HepG2 (cell line): Measurements from ENCODE around the gene HOXC12. TPM values are rescaled to one million over a fixed set of nuclear protein-coding genes. Genes with fewer than 3 reads are reported as not detected.

Experiments
- ATAC-seq: fragments of 200-7000 bp; cut with Tn5 transposase; 3 replicates; pipeline ENCODE4 v1.9.1; 2020; ENCODE audit warnings: mild to moderate bottlenecking, moderate library complexity
- BruUV-seq: library from RNA; stranded (reverse); fragments of 400-500 nt; replicated peaks from 2 replicates; lab custom pipeline; 2021; lab: Mats Ljungman, UMichigan
- CTCF ChIA-PET: fragments of 300-600 bp; formaldehyde crosslinking; extraction: SDS; loops from one replicate; lab custom pipeline; 2021; ENCODE audit warnings: low total read pairs, inconsistent platforms, low intra/inter-chr PET ratio; lab: Yijun Ruan, JAX
- POLR2A ChIA-PET: fragments of 350-600 bp; sonication (Branson Sonifier 250); formaldehyde crosslinking; loops from one replicate; lab custom pipeline; 2020; ENCODE audit warnings: antibody characterized with exemption, inconsistent platforms; lab: Yijun Ruan, JAX
- DNase-seq: peaks from one replicate; pipeline ENCODE4 v3.0.0-alpha.2; 2015; ENCODE audit warnings: low spot score
- FAIRE-seq: peaks from 3 replicates; lab custom pipeline; 2011; peaks lifted over from hg19 to GRCh38; lab: Jason Lieb, UNC
- H2AFZ ChIP-seq: one replicate; pipeline ENCODE4 v1.6.1; 2011; ENCODE audit warnings: low read length, inconsistent platforms
- H3K27ac ChIP-seq: fragments of 300-600 bp; 3 replicates; pipeline ENCODE4 v1.8.0; 2011; ENCODE audit warnings: mixed run types, mild to moderate bottlenecking, mixed read lengths, low read length, inconsistent platforms; ENCODE audit not compliant: insufficient read depth; ENCODE audit errors: extremely low read length
- H3K27me3 ChIP-seq, 2 experiments: fragments of 200-600 bp in 1 of 2; 2 replicates in 1 of 2; 3 replicates in 1 of 2; pipeline versions ENCODE4 v1.6.0 to v1.8.0; 2011; ENCODE audit warnings: low read length in 2 of 2, mild to moderate bottlenecking in 2 of 2, moderate library complexity in 2 of 2, inconsistent platforms in 1 of 2; ENCODE audit not compliant: insufficient read depth in 2 of 2, control insufficient read depth in 1 of 2
- H3K36me3 ChIP-seq, 2 experiments: fragments of 200-600 bp in 1 of 2; replicated peaks in 1 of 2; 2 replicates in 1 of 2; 3 replicates in 1 of 2; pipeline versions ENCODE4 v1.5.1 to v1.8.0; 2011; ENCODE audit warnings: low read length in 2 of 2, inconsistent platforms in 1 of 2; ENCODE audit not compliant: insufficient read depth in 2 of 2, control insufficient read depth in 1 of 2
- H3K4me1 ChIP-seq: 2 replicates; pipeline ENCODE4 v1.5.1; 2012; ENCODE audit warnings: low read length, inconsistent platforms; ENCODE audit not compliant: insufficient read depth
- H3K4me2 ChIP-seq: 2 replicates; pipeline ENCODE4 v1.6.0; 2011; ENCODE audit warnings: low read depth, low read length, inconsistent platforms
- H3K4me3 ChIP-seq, 3 experiments: fragments of 200-600 bp in 1 of 3; sonication (generic), shearing (Covaris generic) in 1 of 3; replicated peaks in 1 of 3; 2 replicates each; pipeline ENCODE4 v1.5.1; 2011 to 2016; ENCODE audit warnings: low read length in 3 of 3, inconsistent platforms in 2 of 3, low read depth in 2 of 3, mild to moderate bottlenecking in 2 of 3, control low read depth in 1 of 3, mixed read lengths in 1 of 3; ENCODE audit not compliant: insufficient read depth in 1 of 3
- H3K79me2 ChIP-seq: one replicate; pipeline ENCODE4 v1.6.1; 2011; ENCODE audit warnings: low read length, inconsistent platforms; ENCODE audit not compliant: insufficient read depth
- H3K9ac ChIP-seq: 2 replicates; pipeline ENCODE4 v1.6.0; 2011; ENCODE audit warnings: mild to moderate bottlenecking, low read depth, low read length, inconsistent platforms; ENCODE audit not compliant: insufficient read depth
- H3K9me3 ChIP-seq: 2 replicates; pipeline ENCODE4 v1.5.1; 2012; ENCODE audit warnings: mild to moderate bottlenecking, low read length
- H4K20me1 ChIP-seq: 2 replicates; pipeline ENCODE4 v1.6.0; 2011; ENCODE audit warnings: inconsistent platforms, mild to moderate bottlenecking, low read length, moderate library complexity; ENCODE audit not compliant: insufficient read depth
- CBX5 ChIP-seq: sonication (generic); formaldehyde crosslinking; IDR thresholded peaks from 2 replicates; pipeline ENCODE4 v1.4.0; 2020; ENCODE audit warnings: missing genetic modification reagents, borderline replicate concordance
- E2F2 ChIP-seq: sonication (generic); formaldehyde crosslinking; IDR thresholded peaks from 2 replicates; pipeline ENCODE4 v1.4.0; 2020; ENCODE audit warnings: missing genetic modification reagents, borderline replicate concordance
- EEA1 ChIP-seq: sonication (generic); formaldehyde crosslinking; IDR thresholded peaks from 2 replicates; pipeline ENCODE4 v1.5.1; 2020; ENCODE audit warnings: mild to moderate bottlenecking, missing genetic modification reagents, borderline replicate concordance
- ELK4 ChIP-seq: sonication (generic); formaldehyde crosslinking; IDR thresholded peaks from 2 replicates; pipeline ENCODE4 v1.9.0; 2021; ENCODE audit warnings: missing genetic modification reagents, borderline replicate concordance
- GLI4 ChIP-seq: sonication (generic); formaldehyde crosslinking; IDR thresholded peaks from 2 replicates; pipeline ENCODE4 v1.5.1; 2020; ENCODE audit warnings: missing genetic modification reagents, mild to moderate bottlenecking, moderate library complexity, borderline replicate concordance
- GZF1 ChIP-seq: sonication (generic); formaldehyde crosslinking; IDR thresholded peaks from 2 replicates; pipeline ENCODE4 v1.5.1; 2020; ENCODE audit warnings: mild to moderate bottlenecking, missing genetic modification reagents
- LCORL ChIP-seq, 2 experiments: fragments of 450-650 bp in 1 of 2; sonication (generic) in 1 of 2; formaldehyde crosslinking in 1 of 2; IDR thresholded peaks; 2 replicates each; pipeline versions ENCODE4 v1.5.0 to v1.6.1; 2017 to 2020; ENCODE audit warnings: antibody characterized with exemption in 1 of 2, missing genetic modification reagents in 1 of 2
- NFIC ChIP-seq: IDR thresholded peaks from 2 replicates; pipeline ENCODE4 v1.6.1; 2012; ENCODE audit warnings: mild to moderate bottlenecking, low read length, inconsistent platforms
- NFYB ChIP-seq: sonication (generic); formaldehyde crosslinking; IDR thresholded peaks from 2 replicates; pipeline ENCODE4 v1.4.0; 2020; ENCODE audit warnings: missing genetic modification reagents
- RBM39 ChIP-seq: fragments of 200-400 bp; formaldehyde crosslinking; IDR thresholded peaks from one replicate; pipeline ENCODE4 v1.6.1; 2018; ENCODE audit warnings: antibody characterized with exemption, mild to moderate bottlenecking, low read depth, low read length; ENCODE audit not compliant: poor library complexity, severe bottlenecking
- REXO4 ChIP-seq: sonication (generic); formaldehyde crosslinking; IDR thresholded peaks from 2 replicates; pipeline ENCODE4 v1.8.0; 2022; ENCODE audit warnings: missing genetic modification reagents, mild to moderate bottlenecking, borderline replicate concordance
- SMAD1 ChIP-seq: sonication (generic); formaldehyde crosslinking; IDR thresholded peaks from 2 replicates; pipeline ENCODE4 v1.4.0; 2020; ENCODE audit warnings: missing genetic modification reagents, low read depth, mild to moderate bottlenecking, borderline replicate concordance
- SRSF4 ChIP-seq: fragments of 200-400 bp; formaldehyde crosslinking; IDR thresholded peaks from one replicate; pipeline ENCODE4 v1.6.1; 2018; ENCODE audit warnings: mild to moderate bottlenecking, low read depth, low read length, moderate library complexity; ENCODE audit not compliant: poor library complexity, severe bottlenecking
- ZBTB37 ChIP-seq: sonication (generic); formaldehyde crosslinking; IDR thresholded peaks from 2 replicates; pipeline ENCODE4 v1.4.0; 2020; ENCODE audit warnings: mild to moderate bottlenecking, missing genetic modification reagents
- ZBTB38 ChIP-seq: sonication (generic); formaldehyde crosslinking; IDR thresholded peaks from 2 replicates; pipeline ENCODE4 v1.5.1; 2020; ENCODE audit warnings: mild to moderate bottlenecking, missing genetic modification reagents
- ZMAT5 ChIP-seq: sonication (generic); formaldehyde crosslinking; IDR thresholded peaks from 2 replicates; pipeline ENCODE4 v1.5.0; 2020; ENCODE audit warnings: mild to moderate bottlenecking, low read depth, missing genetic modification reagents, borderline replicate concordance
- ZNF576 ChIP-seq: sonication (generic); formaldehyde crosslinking; IDR thresholded peaks from 2 replicates; pipeline ENCODE4 v1.4.0; 2020; ENCODE audit warnings: mild to moderate bottlenecking, missing genetic modification reagents
- ZNF678 ChIP-seq: sonication (generic); formaldehyde crosslinking; IDR thresholded peaks from 2 replicates; pipeline ENCODE4 v1.4.0; 2020; ENCODE audit warnings: mild to moderate bottlenecking, missing genetic modification reagents
- ZNF816 ChIP-seq: sonication (generic); formaldehyde crosslinking; IDR thresholded peaks from 2 replicates; pipeline ENCODE4 v1.8.0; 2022; ENCODE audit warnings: missing genetic modification reagents, mild to moderate bottlenecking, borderline replicate concordance
- WGBS: methylation state at CpG from one replicate; pipeline ENCODE4 v1.1.6; 2017; ENCODE audit warnings: low lambda C conversion rate; 5-methylcytosine and 5-hydroxymethylcytosine counted together
- in situ Hi-C: cut with HindIII; loops from 2 replicates; pipeline ENCODE4 v1.10.0; 2017; ENCODE audit warnings: low pct_unique_long_range_greater_than_20kb; ENCODE audit not compliant: extremely low pct_ligation_motif_present
- intact Hi-C: fragments of 100-400 bp; cut with micrococcal nuclease; formaldehyde crosslinking; loops from one replicate; pipeline ENCODE4 v1.10.0; 2022; ENCODE audit not compliant: unreplicated experiment
- polyA plus RNA-seq, 8 experiments: library from polyadenylated mRNA; depleted of rRNA in 3 of 8; stranded (reverse) in 7 of 8; unstranded in 1 of 8; fragments of >200 nt; fragmentation: Illumina TruSeq in 4 of 8; extraction: Trizol in 4 of 8; gene quantifications; 2 replicates each; pipeline versions ENCODE4 v1.2.1 to v1.2.3, GENCODE V29; 2011 to 2016; ENCODE audit warnings: low read depth in 4 of 8, missing spikeins in 1 of 8, mixed read lengths in 1 of 8; ENCODE audit not compliant: insufficient read depth in 1 of 8
- total RNA-seq, 5 experiments: library from RNA; depleted of rRNA; stranded (reverse); fragments of >200 nt; fragmentation: Illumina TruSeq; extraction: Trizol; gene quantifications; 2 replicates each; pipeline ENCODE4 v1.2.3, GENCODE V29; 2016; ENCODE audit warnings: low read depth in 1 of 5

Gene HOXC12
- total and polyA plus RNA-seq, 2 of the 13 experiments (the other 11 are each of a cell fraction or from before 2014, with no cell fraction given): not detected

GRCh38 chr12:53941187-53941586 is 13.5 kb upstream of the HOXC12 start (continued):
- TF ChIP-seq ELK4 (no peak), SRSF4 (no peak), CBX5 (no peak), NFIC (no peak), NFYB (CRISPR knock-in tag) (no peak), GLI4 (CRISPR knock-in tag) (no peak), ZNF678 (no peak), REXO4 (CRISPR knock-in tag) (no peak), ZBTB37 (CRISPR knock-in tag) (no peak), ZMAT5 (no peak), ZBTB38 (no peak)

- 0% methylated on average over 5 of the region's 5 CpGs for WGBS
- TF ChIP-seq RBM39: no peak
- TF ChIP-seq EEA1 (CRISPR knock-in tag): no peak
- no peak for TF ChIP-seq GZF1 (CRISPR knock-in tag)
- TF ChIP-seq E2F2 (CRISPR knock-in tag): no peak
- no peak for TF ChIP-seq SMAD1 (CRISPR knock-in tag)
- no peak for TF ChIP-seq ZNF576
- TF ChIP-seq LCORL (IDR thresholded peaks at IDR 0.05): no peak
- TF ChIP-seq LCORL (CRISPR knock-in tag; IDR thresholded peaks at IDR 0.05): no peak
- no peak for TF ChIP-seq ZNF816 (CRISPR knock-in tag)
Observed at GRCh38 chr12:53941750-53942149, 13.0 kb upstream of the HOXC12 start.

More at GRCh38 chr12:53941750-53942149, 13.0 kb upstream of the HOXC12 start:
- Histone ChIP-seq H3K9ac (no peak overlapping the region), H3K4me1 (no peaks in the 10 kb centered on the region), H3K9me3 (no peaks in the 10 kb centered on the region), H3K36me3 (no peaks in the 10 kb centered on the region), H3K79me2 (no peaks in the 10 kb centered on the region), H3K27me3 (peaks cover 11 to 88% of the 10 kb centered on the region in 2 experiments), H3K27ac (no peak overlapping the region), H3K4me2 (no peak overlapping the region), H4K20me1 (no peaks in the 10 kb centered on the region), H2AFZ (no peak overlapping the region), H3K4me3 (no peak overlapping the region)
- in situ Hi-C loops: loop anchor here (25.0 kb wide), 1 partner anchor 154 kb away; no protein-coding TSS in a partner anchor
- CTCF ChIA-PET: no interaction called here
- ATAC-seq (no peak), FAIRE-seq (no peak), DNase-seq (no peak)
- POLR2A ChIA-PET: no interaction called here
- no TSS peak for BruUV-seq
- intact Hi-C loops: no loop called here
